ENCODE measurements around the gene LRRK2. TPM values are rescaled to one million over a fixed set of nuclear protein-coding genes. Genes with fewer than 3 reads are reported as not detected.

LRRK2 gene
- polyA plus RNA-seq, 1 donor (not counting 4 experiments of a cell fraction or from before 2014, with no cell fraction given) = 0.25 TPM

DNA sequence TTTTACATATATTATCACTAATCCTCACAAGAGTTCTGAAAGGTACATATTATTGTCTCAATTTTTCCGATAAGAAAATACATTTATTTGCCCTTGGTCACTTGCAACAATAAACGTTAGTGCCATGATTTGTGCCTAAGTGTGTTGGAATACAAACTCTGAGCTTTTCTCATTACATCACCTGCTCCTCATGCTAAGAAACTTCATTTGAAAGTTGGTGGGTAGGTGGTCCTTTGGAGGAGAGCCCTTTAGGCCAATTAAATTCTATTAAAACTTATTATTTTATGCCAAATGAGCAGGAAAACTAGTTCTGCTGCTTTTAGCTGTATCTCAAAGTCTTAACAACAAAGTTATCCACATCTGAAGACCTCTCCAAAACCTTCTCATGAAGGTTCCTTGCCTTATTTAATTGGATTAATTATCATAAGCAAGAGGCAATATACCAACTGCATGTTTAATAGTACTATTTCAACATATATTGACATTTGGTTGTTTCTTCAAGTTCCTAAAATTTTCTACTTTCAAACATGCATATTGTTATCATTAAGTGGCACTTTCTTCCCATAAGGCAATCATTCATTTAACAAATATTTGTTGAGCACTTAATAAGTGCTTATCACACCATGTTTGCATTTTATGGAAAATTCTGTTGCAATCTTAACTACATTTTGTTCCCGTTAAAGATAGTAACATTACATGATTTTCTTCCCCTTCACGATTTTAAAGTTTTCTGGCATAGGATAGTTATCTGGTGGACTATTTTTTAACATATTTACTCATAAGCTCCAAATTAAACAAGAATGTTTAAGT is 40.1 kb upstream of the LRRK2 start:
- no peaks in the 10 kb centered on the region for H3K4me1 ChIP-seq (ENCODE audit: control insufficient read depth, extremely low read depth, insufficient read depth, low read length)
- H3K4me2 ChIP-seq (ENCODE audit: control insufficient read depth, extremely low read depth, insufficient read depth, low read depth, low read length) = no peak overlapping the region
- H3K4me3 ChIP-seq (ENCODE audit: control insufficient read depth in 2 of 3, extremely low read depth in 1 of 3, insufficient read depth in 2 of 3, low read depth in 1 of 3, low read length in 3 of 3) = no peak overlapping the region
- H2AFZ ChIP-seq (ENCODE audit: control insufficient read depth, low read length) = no peak overlapping the region
- H3K9me3 ChIP-seq (ENCODE audit: control insufficient read depth, low read depth, low read length) = no peaks in the 10 kb centered on the region
- H3K27me3 ChIP-seq (ENCODE audit: control insufficient read depth, extremely low read depth, insufficient read depth, low read length) = no peaks in the 10 kb centered on the region
- TF ChIP-seq EZH2 (IDR thresholded peaks at IDR 0.05; ENCODE audit: low read length) = no peak
- TF ChIP-seq, protein P1, sequence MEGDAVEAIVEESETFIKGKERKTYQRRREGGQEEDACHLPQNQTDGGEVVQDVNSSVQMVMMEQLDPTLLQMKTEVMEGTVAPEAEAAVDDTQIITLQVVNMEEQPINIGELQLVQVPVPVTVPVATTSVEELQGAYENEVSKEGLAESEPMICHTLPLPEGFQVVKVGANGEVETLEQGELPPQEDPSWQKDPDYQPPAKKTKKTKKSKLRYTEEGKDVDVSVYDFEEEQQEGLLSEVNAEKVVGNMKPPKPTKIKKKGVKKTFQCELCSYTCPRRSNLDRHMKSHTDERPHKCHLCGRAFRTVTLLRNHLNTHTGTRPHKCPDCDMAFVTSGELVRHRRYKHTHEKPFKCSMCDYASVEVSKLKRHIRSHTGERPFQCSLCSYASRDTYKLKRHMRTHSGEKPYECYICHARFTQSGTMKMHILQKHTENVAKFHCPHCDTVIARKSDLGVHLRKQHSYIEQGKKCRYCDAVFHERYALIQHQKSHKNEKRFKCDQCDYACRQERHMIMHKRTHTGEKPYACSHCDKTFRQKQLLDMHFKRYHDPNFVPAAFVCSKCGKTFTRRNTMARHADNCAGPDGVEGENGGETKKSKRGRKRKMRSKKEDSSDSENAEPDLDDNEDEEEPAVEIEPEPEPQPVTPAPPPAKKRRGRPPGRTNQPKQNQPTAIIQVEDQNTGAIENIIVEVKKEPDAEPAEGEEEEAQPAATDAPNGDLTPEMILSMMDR (optimal IDR thresholded peaks at IDR 0.05 in 1 of 3, IDR thresholded peaks at IDR 0.05 in 1 of 3, conservative IDR thresholded peaks at IDR 0.05 in 1 of 3; ENCODE audit: extremely low read depth in 1 of 3, insufficient read depth in 2 of 3, low read length in 3 of 3) = no peak
- H4K20me1 ChIP-seq (ENCODE audit: control insufficient read depth, extremely low read depth, insufficient read depth, low read length) = no peaks in the 10 kb centered on the region
- FAIRE-seq (no peak), DNase-seq (ENCODE audit: low read depth, low spot score) (no peak)
- no peaks in the 10 kb centered on the region for H3K36me3 ChIP-seq (ENCODE audit: control insufficient read depth in 2 of 2, extremely low read depth in 1 of 2, insufficient read depth in 2 of 2, low read length in 2 of 2)
- dilution Hi-C loops (cut with MboI; ENCODE audit: extremely low pct_ligation_motif_present, low sequenced_read_pairs) = no loop called here
- no peaks in the 10 kb centered on the region for H3K79me2 ChIP-seq (ENCODE audit: control insufficient read depth, insufficient read depth, low read length)
- no peak overlapping the region for H3K9ac ChIP-seq (ENCODE audit: control insufficient read depth, extremely low read depth, insufficient read depth, low read length)
- H3K27ac ChIP-seq (ENCODE audit: control insufficient read depth, insufficient read depth, low read length) = no peak overlapping the region
- no peaks in the 10 kb centered on the region for H3K9me1 ChIP-seq (ENCODE audit: control insufficient read depth, extremely low read depth, insufficient read depth, low read length)

DNA sequence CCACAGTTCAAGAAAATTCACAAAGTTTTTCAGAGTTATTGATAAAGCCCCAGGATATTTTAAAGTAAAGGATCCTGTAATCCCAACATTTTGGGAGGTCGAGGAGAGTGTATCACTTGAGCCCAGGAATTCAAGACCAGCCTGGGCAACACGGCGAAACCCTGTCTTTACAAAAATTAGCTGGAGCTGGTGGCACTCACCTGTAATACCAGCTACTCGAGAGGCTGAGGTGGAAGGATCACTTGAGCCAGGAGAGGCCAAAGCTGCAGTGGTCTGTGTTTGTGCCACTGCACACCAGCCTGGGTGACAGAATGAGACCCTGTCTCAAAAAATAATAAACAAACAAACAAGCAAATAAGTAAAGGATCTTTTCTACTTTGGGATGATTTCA is 39.5 kb upstream of the LRRK2 start:
- no peaks in the 10 kb centered on the region for H3K27me3 ChIP-seq (ENCODE audit: control insufficient read depth, extremely low read depth, insufficient read depth, low read length)
- no peak overlapping the region for H3K27ac ChIP-seq (ENCODE audit: control insufficient read depth, insufficient read depth, low read length)
- dilution Hi-C loops (cut with MboI; ENCODE audit: extremely low pct_ligation_motif_present, low sequenced_read_pairs) = no loop called here
- TF ChIP-seq, protein P1 (optimal IDR thresholded peaks at IDR 0.05 in 1 of 3, IDR thresholded peaks at IDR 0.05 in 1 of 3, conservative IDR thresholded peaks at IDR 0.05 in 1 of 3; ENCODE audit: extremely low read depth in 1 of 3, insufficient read depth in 2 of 3, low read length in 3 of 3) = no peak
- no peak for TF ChIP-seq EZH2 (IDR thresholded peaks at IDR 0.05; ENCODE audit: low read length)
- H3K79me2 ChIP-seq (ENCODE audit: control insufficient read depth, insufficient read depth, low read length) = no peaks in the 10 kb centered on the region
- H3K4me1 ChIP-seq (ENCODE audit: control insufficient read depth, extremely low read depth, insufficient read depth, low read length) = no peaks in the 10 kb centered on the region
- H3K9me1 ChIP-seq (ENCODE audit: control insufficient read depth, extremely low read depth, insufficient read depth, low read length) = no peaks in the 10 kb centered on the region
- no peak for FAIRE-seq
- no peaks in the 10 kb centered on the region for H4K20me1 ChIP-seq (ENCODE audit: control insufficient read depth, extremely low read depth, insufficient read depth, low read length)
- H3K36me3 ChIP-seq (ENCODE audit: control insufficient read depth in 2 of 2, extremely low read depth in 1 of 2, insufficient read depth in 2 of 2, low read length in 2 of 2) = no peaks in the 10 kb centered on the region
- H3K4me2 ChIP-seq (ENCODE audit: control insufficient read depth, extremely low read depth, insufficient read depth, low read depth, low read length) = no peak overlapping the region
- DNase-seq (ENCODE audit: low read depth, low spot score) = no peak
- no peak overlapping the region for H3K9ac ChIP-seq (ENCODE audit: control insufficient read depth, extremely low read depth, insufficient read depth, low read length)
- H2AFZ ChIP-seq (ENCODE audit: control insufficient read depth, low read length) = no peak overlapping the region
- H3K4me3 ChIP-seq (ENCODE audit: control insufficient read depth in 2 of 3, extremely low read depth in 1 of 3, insufficient read depth in 2 of 3, low read depth in 1 of 3, low read length in 3 of 3) = no peak overlapping the region
- no peaks in the 10 kb centered on the region for H3K9me3 ChIP-seq (ENCODE audit: control insufficient read depth, low read depth, low read length)

All from keratinocyte (primary cell).